GM12878 (cell line): Measurements from ENCODE around the gene HSPA12B. TPM values are rescaled to one million over a fixed set of nuclear protein-coding genes. Genes with fewer than 3 reads are reported as not detected.

Source experiments
- ATAC-seq: fragments of 200-7000 bp; cut with Tn5 transposase; 3 replicates; pipeline ENCODE4 v1.9.1; 2020; ENCODE audit warnings: mild to moderate bottlenecking, moderate library complexity
- BruUV-seq: library from RNA; stranded (reverse); fragments of 400-500 nt; replicated peaks from 2 replicates; lab custom pipeline; 2021; lab: Mats Ljungman, UMichigan
- CTCF ChIA-PET: fragments of 300-600 bp; sonication (Branson Sonifier 250); formaldehyde crosslinking; extraction: SDS; loops from one replicate; lab custom pipeline; 2021; ENCODE audit warnings: inconsistent platforms; lab: Yijun Ruan, JAX
- POLR2A ChIA-PET: fragments of 350-600 bp; formaldehyde crosslinking; extraction: SDS; loops from one replicate; lab custom pipeline; 2021; ENCODE audit warnings: inconsistent platforms; lab: Charles Lee
- RAD21 ChIA-PET: fragments of 300-600 bp; sonication (Branson Sonifier 250); formaldehyde crosslinking; loops from one replicate; lab custom pipeline; 2023; ENCODE audit warnings: antibody characterized with exemption; ENCODE audit not compliant: unreplicated experiment; lab: Charles Lee
- SMC1A ChIA-PET: fragments of 300-600 bp; sonication (Branson Sonifier 250); formaldehyde crosslinking; loops from one replicate; lab custom pipeline; 2023; ENCODE audit not compliant: unreplicated experiment, uncharacterized antibody; lab: Charles Lee
- DNase-seq: peaks from one replicate; pipeline ENCODE4 v3.0.0-alpha.2; 2011; ENCODE audit warnings: low read depth, low spot score
- FAIRE-seq: peaks from 3 replicates; lab custom pipeline; 2011; peaks lifted over from hg19 to GRCh38; lab: Jason Lieb, UNC
- H2AFZ ChIP-seq: 2 replicates; pipeline ENCODE4 v1.6.0; 2011; ENCODE audit warnings: low read depth, low read length, control low read depth; ENCODE audit not compliant: control insufficient read depth
- H3K27ac ChIP-seq: 2 replicates; pipeline ENCODE4 v1.5.1; 2011; ENCODE audit warnings: control low read depth; ENCODE audit not compliant: control insufficient read depth, insufficient read depth
- H3K27me3 ChIP-seq, 2 experiments: replicated peaks in 1 of 2; 2 replicates each; pipeline versions ENCODE4 v1.6.0 to v1.6.1; 2011; ENCODE audit warnings: low read length in 1 of 2; ENCODE audit not compliant: control insufficient read depth in 2 of 2, insufficient read depth in 2 of 2
- H3K36me3 ChIP-seq, 2 experiments: 2 replicates each; pipeline ENCODE4 v1.5.1; 2011; ENCODE audit warnings: low read length in 1 of 2; ENCODE audit not compliant: control insufficient read depth in 2 of 2, insufficient read depth in 2 of 2
- H3K4me1 ChIP-seq: 2 replicates; pipeline ENCODE4 v1.6.1; 2011; ENCODE audit warnings: mild to moderate bottlenecking, low read length, moderate library complexity, mixed read lengths; ENCODE audit not compliant: control insufficient read depth, insufficient read depth
- H3K4me2 ChIP-seq: 2 replicates; pipeline ENCODE4 v1.6.0; 2011; ENCODE audit warnings: control low read depth; ENCODE audit not compliant: control insufficient read depth, insufficient read depth
- H3K4me3 ChIP-seq: fragments of 200-600 bp; sonication (generic); 2 replicates; pipeline ENCODE4 v1.5.1; 2016
- H3K79me2 ChIP-seq: 2 replicates; pipeline ENCODE4 v1.6.0; 2011; ENCODE audit warnings: low read length; ENCODE audit not compliant: control insufficient read depth, insufficient read depth
- H3K9ac ChIP-seq: 2 replicates; pipeline ENCODE4 v1.8.0; 2011; ENCODE audit warnings: low read length, control low read depth, mixed read lengths; ENCODE audit not compliant: control insufficient read depth, insufficient read depth
- H3K9me3 ChIP-seq: replicated peaks from 3 replicates; pipeline ENCODE4 v1.5.1; 2011; ENCODE audit warnings: mild to moderate bottlenecking, low read length; ENCODE audit not compliant: control insufficient read depth, insufficient read depth
- H4K20me1 ChIP-seq: 2 replicates; pipeline ENCODE4 v1.6.0; 2011; ENCODE audit not compliant: control insufficient read depth, insufficient read depth
- FOXM1 ChIP-seq: IDR thresholded peaks from 2 replicates; pipeline ENCODE4 v1.6.1; 2012; ENCODE audit warnings: low read depth, mild to moderate bottlenecking, inconsistent platforms, low read length, moderate library complexity
- HDAC6 ChIP-seq: fragments of 200-600 bp; sonication (generic); IDR thresholded peaks from one replicate; pipeline ENCODE4 v1.8.0; 2017; ENCODE audit warnings: antibody characterized with exemption; ENCODE audit not compliant: unreplicated experiment
- IRF5 ChIP-seq: fragments of 450-650 bp; IDR thresholded peaks from 2 replicates; pipeline ENCODE4 v1.6.1; 2017; ENCODE audit warnings: borderline replicate concordance
- JUND ChIP-seq: IDR thresholded peaks from 2 replicates; pipeline ENCODE4 v1.6.1; 2012; ENCODE audit warnings: low read depth, mild to moderate bottlenecking, low read length, improper control_type of control experiment, moderate library complexity
- MEF2A ChIP-seq: IDR thresholded peaks from 2 replicates; pipeline ENCODE4 v1.6.1; 2011; ENCODE audit warnings: low read depth, mild to moderate bottlenecking, low read length, moderate library complexity; ENCODE audit not compliant: insufficient read depth
- MEF2B ChIP-seq: fragments of 450-650 bp; IDR thresholded peaks from 2 replicates; pipeline ENCODE4 v1.6.1; 2018; ENCODE audit warnings: mild to moderate bottlenecking, moderate library complexity; ENCODE audit not compliant: partially characterized antibody, poor library complexity, severe bottlenecking
- NFIC ChIP-seq: IDR thresholded peaks from 2 replicates; pipeline ENCODE4 v1.6.1; 2012; ENCODE audit warnings: low read depth, mild to moderate bottlenecking, inconsistent platforms, low read length, moderate library complexity
- PAX5 ChIP-seq: IDR thresholded peaks from 2 replicates; pipeline ENCODE4 v1.6.1; 2011; ENCODE audit warnings: low read depth, low read length, borderline replicate concordance
- PBX3 ChIP-seq: IDR thresholded peaks from 2 replicates; pipeline ENCODE4 v1.6.1; 2011; ENCODE audit warnings: mild to moderate bottlenecking, low read depth, low read length, moderate library complexity; ENCODE audit not compliant: insufficient replicate concordance
- PML ChIP-seq: IDR thresholded peaks from 2 replicates; pipeline ENCODE4 v1.6.1; 2012; ENCODE audit warnings: low read length, inconsistent platforms
- SREBF1 ChIP-seq: IDR thresholded peaks from 2 replicates; pipeline ENCODE4 v1.6.1; 2012; ENCODE audit warnings: mild to moderate bottlenecking, low read length
- YBX1 ChIP-seq: fragments of 450-650 bp; IDR thresholded peaks from 2 replicates; pipeline ENCODE4 v1.6.1; 2016; ENCODE audit warnings: antibody characterized with exemption
- ZBTB11 ChIP-seq: fragments of 450-650 bp; formaldehyde crosslinking; IDR thresholded peaks from 2 replicates; pipeline ENCODE4 v1.5.0; 2022; ENCODE audit warnings: mild to moderate bottlenecking, missing genetic modification characterization
- ZNF384 ChIP-seq: IDR thresholded peaks from 2 replicates; pipeline ENCODE4 v1.6.1; 2012; ENCODE audit warnings: low read depth, mild to moderate bottlenecking, low read length, improper control_type of control experiment, borderline replicate concordance
- ZNF622 ChIP-seq: fragments of 450-650 bp; IDR thresholded peaks from 2 replicates; pipeline ENCODE4 v1.6.1; 2017; ENCODE audit warnings: mild to moderate bottlenecking, inconsistent platforms
- WGBS: methylation state at CpG from one replicate; pipeline ENCODE4 v1.1.6; 2016; ENCODE audit warnings: low lambda C conversion rate; ENCODE audit not compliant: insufficient replicate concordance, insufficient coverage; ENCODE audit errors: missing lambda C conversion rate; 5-methylcytosine and 5-hydroxymethylcytosine counted together
- in situ Hi-C: fragments of 300-500 bp; cut with MboI; formaldehyde crosslinking; loops from 9 replicates; pipeline ENCODE4 v1.14.3; 2018; ENCODE audit warnings: mixed read lengths
- intact Hi-C: fragments of 100-400 bp; cut with micrococcal nuclease; formaldehyde crosslinking; loops from one replicate; pipeline ENCODE4 v1.14.2; 2022; ENCODE audit not compliant: unreplicated experiment
- polyA plus RNA-seq, 11 experiments: library from polyadenylated mRNA; depleted of rRNA in 4 of 11; unstranded in 6 of 11; stranded (reverse) in 5 of 11; fragments of >200 nt; fragmentation: Nextera tagmentation in 4 of 11; fragmentation: Illumina TruSeq in 1 of 11; extraction: Ambion mirVana in 4 of 11; extraction: Trizol in 1 of 11; gene quantifications; 1 replicate in 1 of 11; 2 replicates in 10 of 11; pipeline versions ENCODE4 v1.2.1 to v1.2.3, GENCODE V29; 2011 to 2016; ENCODE audit warnings: inconsistent platforms in 2 of 11, missing spikeins in 2 of 11, low read depth in 1 of 11
- total RNA-seq, 4 experiments: library from RNA; depleted of rRNA in 3 of 4; stranded (reverse); fragments of >200 nt in 3 of 4; fragmentation: Illumina TruSeq in 1 of 4; extraction: Trizol in 1 of 4; gene quantifications; 2 replicates each; pipeline versions ENCODE4 v1.2.1 to v1.2.3, GENCODE V29; 2013 to 2021

HSPA12B gene
- total and polyA plus RNA-seq, 10 of the 15 experiments (the other 5 are each of a cell fraction or from before 2014, with no cell fraction given): 0.08 TPM; not detected in 9

- TF ChIP-seq ZBTB11 (no peak), ZNF384 (no peak)
- TF ChIP-seq, all 136 proteins: peak for 0
Observed at GRCh38 chr20:3743251-3743650, 10.8 kb downstream of the HSPA12B start (continued).

GRCh38 chr20:3744037-3744436, 11.6 kb downstream of the HSPA12B start:
- Histone ChIP-seq H3K9me3 (no peaks in the 10 kb centered on the region), H3K4me3 (no peak overlapping the region), H2AFZ (no peak overlapping the region), H3K27ac (no peak overlapping the region), H3K4me2 (no peak overlapping the region), H3K27me3 (no peaks in the 10 kb centered on the region), H3K9ac (no peak overlapping the region), H3K4me1 (no peaks in the 10 kb centered on the region), H4K20me1 (no peaks in the 10 kb centered on the region), H3K79me2 (no peaks in the 10 kb centered on the region), H3K36me3 (no peaks in the 10 kb centered on the region)
- DNase-seq (no peak), FAIRE-seq (no peak), ATAC-seq (no peak)
- POLR2A ChIA-PET: interaction anchor here (0.6 kb wide), 1 partner anchor 470 kb away, joined by 3 read pairs; no protein-coding TSS in a partner anchor
- 0% methylated on average over 1 of the region's 1 CpG for WGBS
- CTCF ChIA-PET: interaction anchor here (1.5 to 2.4 kb wide), 3 partner anchors 24 to 78 kb away, joined by 3 to 8 read pairs (median 5); partner anchors contain the start of gene ADISSP
- BruUV-seq: no TSS peak
- intact Hi-C loops: no loop called here
- no peak for TF ChIP-seq IRF5
- TF ChIP-seq PAX5: no peak
- no peak for TF ChIP-seq SREBF1
- TF ChIP-seq MEF2A: no peak
- TF ChIP-seq ZNF622: no peak
- no peak for TF ChIP-seq MEF2B
- no peak for TF ChIP-seq HDAC6
- no peak for TF ChIP-seq PBX3
- TF ChIP-seq JUND: no peak
- TF ChIP-seq YBX1: no peak
- TF ChIP-seq PML: no peak
- TF ChIP-seq NFIC: no peak
- no peak for TF ChIP-seq FOXM1
- SMC1A ChIA-PET: no interaction called here
- in situ Hi-C loops: no loop called here
- RAD21 ChIA-PET: interaction anchor here (1.2 to 1.6 kb wide), 2 partner anchors 65 to 180 kb away, joined by 3 read pairs; no protein-coding TSS in a partner anchor
